OCI-LY7 (cell line): Measurements from ENCODE around the gene NCKAP5. TPM values are rescaled to one million over a fixed set of nuclear protein-coding genes. Genes with fewer than 3 reads are reported as not detected.

Experiments used
- BruUV-seq: library from RNA; stranded (reverse); fragments of 400-500 nt; replicated peaks from 2 replicates; lab custom pipeline; 2021; lab: Mats Ljungman, UMichigan
- CTCF ChIA-PET: fragments of 300-600 bp; sonication (Branson Sonifier 250); formaldehyde crosslinking; loops from one replicate; lab custom pipeline; 2022; ENCODE audit warnings: antibody characterized with exemption; ENCODE audit not compliant: unreplicated experiment; lab: Charles Lee
- POLR2A ChIA-PET: fragments of 300-600 bp; sonication (Branson Sonifier 250); formaldehyde crosslinking; loops from one replicate; lab custom pipeline; 2022; ENCODE audit warnings: antibody characterized with exemption; lab: Charles Lee
- DNase-seq: peaks from one replicate; pipeline ENCODE4 v3.0.0-alpha.2; 2015; ENCODE audit warnings: low spot score
- H2AFZ ChIP-seq: fragments of 200-600 bp; sonication (generic), shearing (Covaris generic); 2 replicates; pipeline ENCODE4 v1.6.1; 2014; ENCODE audit warnings: mild to moderate bottlenecking, antibody characterized with exemption, low read length, moderate library complexity
- H3K27ac ChIP-seq: fragments of 200-600 bp; sonication (generic); 2 replicates; pipeline ENCODE4 v1.5.1; 2014; ENCODE audit warnings: mixed run types, low read depth, mild to moderate bottlenecking, moderate library complexity, low read length, inconsistent platforms; ENCODE audit not compliant: poor library complexity, severe bottlenecking
- H3K36me3 ChIP-seq: fragments of 200-600 bp; sonication (generic); 2 replicates; pipeline ENCODE4 v1.6.1; 2014; ENCODE audit warnings: mild to moderate bottlenecking, antibody characterized with exemption, low read length, moderate library complexity, mixed read lengths; ENCODE audit not compliant: insufficient read depth
- H3K4me1 ChIP-seq: fragments of 200-600 bp; sonication (generic); 2 replicates; pipeline ENCODE4 v1.5.1; 2014; ENCODE audit warnings: mild to moderate bottlenecking, low read length; ENCODE audit not compliant: insufficient read depth, poor library complexity, severe bottlenecking
- H3K4me2 ChIP-seq: fragments of 200-600 bp; sonication (generic); 2 replicates; pipeline ENCODE4 v1.6.1; 2014; ENCODE audit warnings: mild to moderate bottlenecking, low read length
- H3K4me3 ChIP-seq: fragments of 200-600 bp; sonication (generic); 2 replicates; pipeline ENCODE4 v1.5.1; 2014; ENCODE audit warnings: mild to moderate bottlenecking, low read depth, low read length; ENCODE audit not compliant: poor library complexity, severe bottlenecking
- H3K79me2 ChIP-seq: fragments of 200-600 bp; sonication (generic); 2 replicates; pipeline ENCODE4 v1.6.1; 2016; ENCODE audit warnings: low read depth, mild to moderate bottlenecking, low read length, moderate library complexity, mixed read lengths; ENCODE audit not compliant: insufficient read depth
- H3K9me2 ChIP-seq: fragments of 200-600 bp; sonication (generic); 2 replicates; pipeline ENCODE4 v1.6.1; 2016; ENCODE audit warnings: mild to moderate bottlenecking, low read length, mixed read lengths; ENCODE audit not compliant: insufficient read depth
- H3K9me3 ChIP-seq: fragments of 200-600 bp; sonication (generic); 2 replicates; pipeline ENCODE4 v1.6.1; 2014; ENCODE audit warnings: mild to moderate bottlenecking, mixed run types, low read length, mixed read lengths
- H4K20me1 ChIP-seq: fragments of 200-600 bp; sonication (generic); 2 replicates; pipeline ENCODE4 v1.6.1; 2014; ENCODE audit warnings: mild to moderate bottlenecking, antibody characterized with exemption, low read length, moderate library complexity, mixed read lengths; ENCODE audit not compliant: insufficient read depth
- EZH2phosphoT487 ChIP-seq: fragments of 200-600 bp; sonication (generic); IDR thresholded peaks from 2 replicates; pipeline ENCODE4 v1.6.1; 2018; ENCODE audit warnings: low read depth, borderline replicate concordance, mild to moderate bottlenecking, mixed run types, antibody characterized with exemption, low read length, moderate library complexity, mixed read lengths
- intact Hi-C: fragments of 100-400 bp; cut with micrococcal nuclease; formaldehyde crosslinking; loops from one replicate; pipeline ENCODE4 v1.10.0; 2022; ENCODE audit not compliant: unreplicated experiment
- total RNA-seq, 2 experiments: library from RNA; depleted of rRNA in 1 of 2; stranded (reverse); fragments of >200 nt in 1 of 2; shearing (Covaris generic) in 1 of 2; gene quantifications; 2 replicates each; pipeline ENCODE4 v1.2.3, GENCODE V29; 2014 to 2022
- TF ChIP-seq, protein P1 (sequence below): fragments of 200-600 bp; sonication (generic); conservative IDR thresholded peaks from 2 replicates; pipeline ENCODE4 v1.5.1; 2014; ENCODE audit warnings: mild to moderate bottlenecking, antibody characterized with exemption, low read length, moderate library complexity, mixed read lengths

Gene NCKAP5
- total RNA-seq, 2 experiments from 2014 or later: not detected

DNA sequence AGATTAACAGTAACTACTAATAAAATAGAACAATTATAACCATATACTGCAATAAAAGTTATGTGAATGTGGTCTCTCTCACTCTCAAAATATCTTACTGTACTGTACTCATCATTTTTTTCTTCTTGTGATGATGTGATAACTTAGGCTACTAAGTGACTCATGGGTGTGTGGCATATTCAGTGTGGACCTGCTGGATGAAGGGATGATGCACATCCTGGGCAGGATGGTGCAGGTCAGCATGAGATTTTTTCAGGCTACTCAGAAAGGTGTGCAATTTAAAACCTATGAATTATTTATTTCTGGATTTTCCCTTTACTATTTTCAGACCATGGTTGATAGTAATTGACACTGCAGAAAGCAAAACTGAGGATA is 90.7 kb downstream of the NCKAP5 start:
- no peaks in the 10 kb centered on the region for H3K79me2 ChIP-seq
- H4K20me1 ChIP-seq: no peaks in the 10 kb centered on the region
- intact Hi-C loops: no loop called here
- H3K36me3 ChIP-seq: no peaks in the 10 kb centered on the region
- H3K9me3 ChIP-seq: no peaks in the 10 kb centered on the region
- no peak for TF ChIP-seq EZH2phosphoT487
- no peaks in the 10 kb centered on the region for H3K9me2 ChIP-seq
- no peak overlapping the region for H3K27ac ChIP-seq
- H3K4me2 ChIP-seq: no peak overlapping the region
- H3K4me1 ChIP-seq: no peaks in the 10 kb centered on the region
- H2AFZ ChIP-seq: no peak overlapping the region
- no peak for DNase-seq
- H3K4me3 ChIP-seq: no peak overlapping the region
- no TSS peak for BruUV-seq
- CTCF ChIA-PET: no interaction called here
- POLR2A ChIA-PET: no interaction called here

DNA sequence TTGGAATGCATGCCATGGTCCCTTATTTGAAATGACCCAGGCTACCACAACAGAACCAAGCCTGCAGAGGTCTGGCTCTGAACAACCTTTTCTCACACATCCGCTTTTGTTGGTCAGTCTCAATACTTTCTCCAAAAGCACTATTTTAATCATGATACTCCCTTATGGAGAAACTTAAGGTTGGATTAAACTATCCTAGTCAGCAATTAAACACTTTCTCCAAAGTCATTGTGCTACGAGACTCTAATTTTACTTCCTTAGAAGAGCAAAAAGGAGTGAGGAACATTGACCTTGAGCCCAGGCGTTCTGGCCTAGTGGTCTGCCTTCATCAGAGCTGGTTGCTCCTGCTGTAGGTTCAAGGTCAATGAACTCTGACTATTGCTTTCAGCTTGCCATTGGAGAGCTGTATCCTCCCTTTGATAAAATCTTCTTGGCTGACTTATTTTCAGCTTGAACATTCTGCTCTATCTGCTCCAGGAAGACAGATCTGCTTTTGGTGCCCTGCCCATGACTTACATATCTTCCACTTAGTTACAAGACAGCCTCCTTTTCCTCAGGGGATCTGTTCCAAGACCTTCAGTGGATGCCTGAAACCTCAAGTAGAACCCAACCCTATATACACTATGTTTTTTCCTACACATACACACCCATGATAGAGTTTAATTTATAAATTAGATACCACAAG is 91.2 kb downstream of the NCKAP5 start:
- ChIA-PET CTCF (no interaction called here), POLR2A (no interaction called here)
- H3K9me3 ChIP-seq: no peaks in the 10 kb centered on the region
- no peaks in the 10 kb centered on the region for H3K79me2 ChIP-seq
- no TSS peak for BruUV-seq
- H3K4me2 ChIP-seq: no peak overlapping the region
- intact Hi-C loops: no loop called here
- H4K20me1 ChIP-seq: no peaks in the 10 kb centered on the region
- H3K27ac ChIP-seq: no peak overlapping the region
- no peaks in the 10 kb centered on the region for H3K9me2 ChIP-seq
- no peak overlapping the region for H2AFZ ChIP-seq
- H3K36me3 ChIP-seq: no peaks in the 10 kb centered on the region
- no peak for TF ChIP-seq EZH2phosphoT487
- TF ChIP-seq, protein P1, sequence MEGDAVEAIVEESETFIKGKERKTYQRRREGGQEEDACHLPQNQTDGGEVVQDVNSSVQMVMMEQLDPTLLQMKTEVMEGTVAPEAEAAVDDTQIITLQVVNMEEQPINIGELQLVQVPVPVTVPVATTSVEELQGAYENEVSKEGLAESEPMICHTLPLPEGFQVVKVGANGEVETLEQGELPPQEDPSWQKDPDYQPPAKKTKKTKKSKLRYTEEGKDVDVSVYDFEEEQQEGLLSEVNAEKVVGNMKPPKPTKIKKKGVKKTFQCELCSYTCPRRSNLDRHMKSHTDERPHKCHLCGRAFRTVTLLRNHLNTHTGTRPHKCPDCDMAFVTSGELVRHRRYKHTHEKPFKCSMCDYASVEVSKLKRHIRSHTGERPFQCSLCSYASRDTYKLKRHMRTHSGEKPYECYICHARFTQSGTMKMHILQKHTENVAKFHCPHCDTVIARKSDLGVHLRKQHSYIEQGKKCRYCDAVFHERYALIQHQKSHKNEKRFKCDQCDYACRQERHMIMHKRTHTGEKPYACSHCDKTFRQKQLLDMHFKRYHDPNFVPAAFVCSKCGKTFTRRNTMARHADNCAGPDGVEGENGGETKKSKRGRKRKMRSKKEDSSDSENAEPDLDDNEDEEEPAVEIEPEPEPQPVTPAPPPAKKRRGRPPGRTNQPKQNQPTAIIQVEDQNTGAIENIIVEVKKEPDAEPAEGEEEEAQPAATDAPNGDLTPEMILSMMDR: no peak
- H3K4me3 ChIP-seq: no peak overlapping the region
- H3K4me1 ChIP-seq: no peaks in the 10 kb centered on the region
- no peak for DNase-seq

DNA sequence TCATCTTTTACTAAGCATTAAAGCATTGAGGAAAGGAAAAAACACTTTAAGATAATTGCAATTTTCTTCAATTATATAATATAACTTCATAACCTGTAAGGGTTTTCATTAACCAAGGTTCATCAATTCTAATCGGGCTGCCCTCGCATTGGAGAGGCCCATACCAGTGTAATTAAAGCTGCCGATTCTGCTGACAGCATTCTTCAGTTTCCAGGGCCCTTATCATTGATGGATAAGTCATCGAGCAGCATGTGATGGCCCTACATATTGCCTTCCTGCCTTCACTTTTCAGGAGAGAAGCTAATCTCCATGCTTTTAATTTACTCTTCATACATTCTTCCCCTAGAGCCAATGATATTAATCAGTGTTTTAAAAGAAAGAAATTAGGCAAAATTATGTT is 92.0 kb downstream of the NCKAP5 start:
- Histone ChIP-seq H2AFZ (no peak overlapping the region), H3K36me3 (no peaks in the 10 kb centered on the region), H3K4me3 (no peak overlapping the region), H4K20me1 (no peaks in the 10 kb centered on the region), H3K4me1 (no peaks in the 10 kb centered on the region), H3K9me3 (no peaks in the 10 kb centered on the region), H3K79me2 (no peaks in the 10 kb centered on the region), H3K27ac (no peak overlapping the region), H3K4me2 (no peak overlapping the region), H3K9me2 (no peaks in the 10 kb centered on the region)
- no peak for TF ChIP-seq EZH2phosphoT487
- TF ChIP-seq, protein P1: no peak
- no TSS peak for BruUV-seq
- POLR2A ChIA-PET: no interaction called here
- intact Hi-C loops: no loop called here
- CTCF ChIA-PET: no interaction called here
- no peak for DNase-seq
